GDM1 (cell line): ENCODE measurements around the gene PDP2.
"Not testable (repeated sequence)": the region's sequence is repeated elsewhere in the genome, so short reads cannot be mapped to it uniquely, and the experiment has no call there.

ENCODE experiments used
- DNase-seq: peaks from one replicate; lab custom pipeline; 2025; lab: John Stamatoyannopoulos, UW

The PDP2 gene

DNA sequence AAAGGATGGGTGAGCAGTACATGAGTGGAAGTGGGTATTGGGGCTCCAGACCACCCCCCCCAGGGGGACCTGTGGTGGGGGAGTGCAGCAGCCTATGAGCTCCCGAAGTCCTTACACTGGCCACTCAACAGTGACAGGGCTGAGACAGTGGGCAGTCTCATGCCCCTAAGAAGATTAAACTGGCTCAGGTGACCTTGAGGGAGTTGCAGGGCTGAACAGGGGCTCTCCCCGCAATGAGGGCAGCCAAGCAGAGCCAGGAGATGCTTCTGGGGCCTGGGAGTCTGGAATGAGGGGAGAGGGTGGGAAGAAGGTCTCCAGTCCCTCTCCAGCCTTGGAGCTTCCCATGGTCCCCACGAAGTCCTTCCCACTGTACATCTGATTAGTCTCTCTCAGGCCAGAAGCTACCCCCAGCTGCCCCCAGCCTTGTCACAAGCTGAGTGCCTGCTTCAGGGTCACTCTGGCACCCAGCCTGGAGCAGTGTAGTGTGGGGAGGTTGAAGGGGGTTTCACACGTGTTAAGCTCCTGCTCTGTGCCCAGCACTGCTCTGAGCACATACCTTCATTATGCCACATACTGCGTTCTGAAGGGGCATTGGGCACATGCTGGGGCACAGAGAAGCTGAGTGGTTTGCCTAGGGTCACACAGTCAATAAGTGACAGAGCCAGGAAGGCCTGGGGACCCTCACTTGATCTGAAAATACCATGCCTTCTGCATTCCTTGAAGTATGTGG lies 39.4 kb downstream of the PDP2 start:
- no peak for DNase-seq

DNA sequence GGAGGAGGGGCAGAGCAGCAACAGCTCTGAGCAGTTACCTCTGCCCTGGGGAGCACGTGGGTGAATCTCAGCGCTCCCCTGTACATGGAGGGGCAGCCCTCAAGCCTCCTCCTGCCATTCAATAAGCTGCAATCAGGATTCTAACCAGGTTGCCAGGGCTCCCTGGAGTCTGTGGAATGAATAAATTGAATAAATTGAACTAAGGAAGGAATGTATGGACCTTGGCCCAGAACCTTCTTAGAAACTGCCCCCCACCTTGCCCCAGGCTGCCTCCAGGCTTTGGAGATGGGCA lies 39.9 kb downstream of the PDP2 start:
- DNase-seq, result no peak

DNA sequence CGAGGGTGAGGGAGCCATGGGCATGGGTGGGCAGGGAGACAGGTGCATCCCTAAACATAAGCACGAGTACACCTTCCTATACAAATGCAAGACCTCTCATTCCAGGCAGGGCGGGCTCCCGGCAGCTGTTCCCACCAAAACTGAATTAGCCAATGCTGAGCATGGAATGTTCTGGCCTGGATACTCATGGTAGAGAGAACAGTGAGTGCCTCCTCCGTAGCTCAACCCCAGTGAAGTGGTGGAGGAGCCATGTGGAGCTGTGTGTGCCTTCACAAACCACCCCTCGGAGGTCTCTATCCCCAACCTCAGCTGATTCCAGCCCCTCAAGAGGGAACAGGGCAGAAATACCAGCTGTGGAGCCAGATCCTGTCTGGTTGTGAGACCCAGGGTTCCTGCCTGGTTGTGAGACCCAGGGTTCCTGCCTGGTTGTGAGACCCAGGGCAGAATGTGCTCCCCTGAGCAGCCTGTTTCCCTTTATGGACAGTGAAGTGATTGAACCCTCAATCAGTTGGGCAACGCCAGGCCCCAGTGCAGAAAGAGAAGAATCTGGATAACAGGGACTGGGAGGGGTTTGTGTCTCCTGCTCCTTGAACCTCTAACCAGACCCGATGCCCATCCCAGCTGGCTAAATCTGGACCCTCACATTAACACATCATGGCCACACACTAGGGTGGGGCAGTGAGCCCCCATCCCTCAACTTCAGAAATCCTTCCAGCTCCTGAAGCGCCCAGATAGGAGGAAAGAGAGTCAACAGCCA lies 40.8 kb downstream of the PDP2 start:
- no peak for DNase-seq

DNA sequence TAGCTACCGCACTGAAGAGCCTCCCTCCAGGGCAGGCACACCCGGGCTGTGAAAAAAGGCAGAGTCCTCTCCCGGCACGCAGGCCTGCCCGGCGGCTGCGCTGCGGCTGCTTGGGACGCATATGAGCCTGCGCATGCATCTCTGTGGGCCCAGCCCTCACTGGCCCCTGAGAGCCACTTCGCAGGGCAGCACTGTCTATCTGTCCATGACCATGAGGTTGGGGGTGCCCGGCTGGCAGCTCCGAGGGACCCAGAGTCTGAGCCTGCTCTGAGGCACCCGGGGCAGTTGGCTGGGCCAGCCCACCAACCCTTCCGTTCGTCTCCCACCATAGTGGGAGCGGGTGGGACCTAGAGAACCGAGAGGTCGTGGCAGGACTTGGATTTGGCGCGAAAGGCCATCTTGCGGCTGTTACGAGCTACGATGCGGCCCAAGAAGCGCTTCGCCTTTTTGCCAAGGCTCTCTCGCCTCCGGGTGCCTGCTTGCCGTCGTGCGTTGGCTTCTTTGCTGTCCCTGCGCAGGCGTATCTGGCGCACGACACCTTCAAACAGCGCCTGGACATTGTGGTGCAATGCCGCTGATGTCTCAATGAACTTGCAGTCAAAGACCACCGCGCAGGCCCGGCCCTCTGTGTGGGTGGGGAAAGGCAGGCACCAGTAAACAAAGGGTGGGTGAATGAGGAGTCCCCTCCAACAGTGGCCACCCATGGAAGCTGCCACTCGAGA lies 41.6 kb downstream of the PDP2 start:
- DNase-seq, result no peak

DNA sequence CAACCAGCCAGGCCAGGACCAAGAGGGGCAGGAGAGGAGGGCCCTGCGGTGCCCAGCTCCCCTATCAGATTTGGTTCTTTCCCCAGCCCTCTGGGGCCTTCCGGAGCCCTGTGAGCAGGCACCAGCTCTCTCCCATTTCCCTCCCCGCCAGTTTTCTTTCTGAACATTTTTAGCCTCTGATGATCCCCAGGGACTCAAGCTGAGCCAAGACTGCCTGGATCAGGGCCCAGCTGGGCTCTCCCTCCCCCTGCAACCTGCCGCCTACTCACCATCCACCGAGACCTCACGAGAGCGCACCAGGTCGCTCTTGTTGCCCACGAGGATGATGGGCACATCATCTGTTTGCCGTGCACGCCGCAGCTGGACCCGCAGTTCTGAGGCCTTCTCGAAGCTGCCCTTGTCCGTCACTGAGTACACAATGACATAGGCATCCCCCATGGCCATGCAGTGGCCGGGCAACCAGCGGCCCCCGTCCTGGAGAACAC lies 43.0 kb downstream of the PDP2 start:
- no peak for DNase-seq

DNA sequence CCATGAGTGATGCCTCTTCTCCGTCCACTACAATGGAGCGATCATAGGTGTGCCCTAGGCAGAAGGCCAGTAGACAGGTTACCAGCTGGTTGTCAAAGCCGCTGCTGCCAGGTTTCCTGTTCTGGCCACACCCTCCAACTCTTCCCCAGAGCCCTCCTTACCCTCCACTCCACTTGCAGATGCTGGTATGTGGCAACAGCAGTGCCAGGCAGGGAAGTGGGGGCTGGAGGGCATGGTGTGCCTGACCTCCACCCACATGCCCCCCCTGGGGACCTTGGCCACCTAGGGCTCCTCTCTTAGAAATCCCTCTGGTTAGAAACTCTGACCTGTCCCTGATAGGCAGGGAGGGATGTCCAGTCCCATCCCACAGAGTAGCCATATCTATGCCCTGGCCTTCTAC lies 43.6 kb downstream of the PDP2 start:
- no peak for DNase-seq

DNA sequence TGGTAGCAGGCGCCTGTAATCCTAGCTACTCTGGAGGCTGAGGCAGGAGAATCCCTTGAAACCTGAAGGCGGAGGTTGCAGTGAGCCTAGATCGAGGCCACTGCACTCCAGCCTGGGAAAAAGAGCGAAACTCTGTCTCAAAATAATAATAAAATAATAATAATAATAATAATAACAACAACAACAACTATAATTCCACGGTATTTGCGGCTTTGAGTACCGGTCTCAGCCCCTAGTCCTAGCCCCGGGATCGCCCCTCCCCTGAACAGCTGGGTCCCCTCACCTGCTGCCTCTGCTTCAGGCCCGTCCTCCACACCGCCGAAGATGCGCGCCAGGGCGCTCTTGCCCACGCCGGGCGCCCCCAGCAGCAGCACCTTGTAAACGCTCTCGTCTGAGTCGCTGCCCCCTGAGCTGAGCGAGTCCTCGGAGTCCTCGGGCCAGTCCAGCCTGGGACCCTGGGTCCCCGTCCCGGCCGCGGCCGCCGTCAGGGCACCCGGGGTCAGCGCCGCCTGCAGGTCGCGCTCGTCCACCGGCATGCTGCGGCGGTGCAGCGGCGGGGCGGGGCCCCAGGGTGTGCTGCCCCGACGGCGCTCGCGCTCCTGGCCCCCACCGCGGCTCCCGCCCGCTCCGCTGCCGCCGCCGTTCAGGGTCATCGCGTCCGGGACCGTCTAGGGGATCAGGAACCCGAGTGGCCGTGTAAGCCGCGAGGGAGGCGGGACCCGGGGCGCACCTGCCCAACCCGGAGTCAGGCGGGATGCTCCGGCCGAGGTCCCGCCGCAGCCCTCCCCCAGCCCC lies 44.4 kb downstream of the PDP2 start:
- no peak for DNase-seq

DNA sequence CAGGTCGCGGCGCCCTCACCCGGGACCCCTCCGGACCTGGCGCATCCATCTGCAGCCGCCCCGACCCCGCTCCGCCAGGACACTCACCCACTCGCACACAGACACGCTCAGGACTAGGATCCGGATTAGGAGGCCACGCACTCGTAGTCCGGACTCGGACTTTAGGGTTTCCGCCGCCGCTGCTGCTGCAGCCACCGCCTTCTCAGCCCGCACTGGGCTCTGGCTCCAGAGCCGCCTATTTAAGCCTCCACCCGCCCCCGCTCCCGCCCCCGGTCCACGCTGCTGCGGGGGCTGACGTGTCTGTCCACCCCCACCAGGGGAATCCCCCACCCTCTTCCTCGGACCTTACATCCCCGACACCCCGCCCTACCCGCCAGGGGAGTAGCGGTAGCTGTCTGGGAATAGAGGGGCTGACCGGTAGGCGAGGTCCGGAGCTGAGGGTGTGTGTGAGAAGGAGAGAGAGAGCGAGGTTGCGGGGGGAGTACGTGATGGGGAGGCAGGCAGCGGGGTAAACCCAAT lies 45.1 kb downstream of the PDP2 start, which contains the start of gene RRAD:
Gene RRAD, minus strand, starts transcription at position 214 of the 519 bp plus-strand sequence. CDS start 356 bp downstream, outside the sequence.
- no peak for DNase-seq

DNA sequence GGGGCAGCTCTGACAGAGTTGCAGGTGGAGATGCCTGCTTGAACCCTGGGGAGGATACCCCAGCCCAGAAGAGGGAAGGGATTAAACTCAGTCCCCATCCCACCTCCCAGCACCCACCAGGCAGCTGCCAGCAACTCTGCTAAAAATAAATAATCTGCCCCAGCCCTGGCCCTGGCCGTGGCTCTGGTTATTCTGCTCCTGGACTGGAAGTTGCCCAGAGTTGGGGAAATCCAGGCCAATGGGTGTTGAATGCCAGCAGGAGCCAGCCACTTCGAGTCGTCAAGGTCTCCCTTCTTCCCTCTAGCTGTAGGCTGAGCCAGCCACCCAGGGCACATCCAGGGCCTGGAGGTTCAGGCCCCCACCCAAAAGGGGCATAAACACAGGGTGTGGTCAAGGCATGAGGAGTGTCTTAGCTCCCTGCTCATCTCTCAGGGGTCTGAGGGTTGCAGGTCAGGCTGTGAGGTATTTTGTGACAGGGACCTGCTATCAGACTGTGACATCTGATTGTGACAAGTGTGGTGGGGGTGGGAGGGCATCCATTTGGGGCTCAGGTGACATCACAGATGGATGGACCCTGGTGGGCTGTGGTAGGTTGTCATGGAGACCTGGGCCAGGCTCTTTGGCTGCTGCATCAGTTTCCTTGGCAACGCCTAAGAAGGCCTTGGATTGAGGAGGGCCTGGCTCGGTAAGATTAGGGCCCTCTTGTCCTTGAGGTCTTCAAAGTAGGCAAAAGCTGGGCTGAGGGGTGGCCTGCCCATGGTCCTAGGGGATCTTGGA lies 46.0 kb downstream of the PDP2 start:
- no peak for DNase-seq

DNA sequence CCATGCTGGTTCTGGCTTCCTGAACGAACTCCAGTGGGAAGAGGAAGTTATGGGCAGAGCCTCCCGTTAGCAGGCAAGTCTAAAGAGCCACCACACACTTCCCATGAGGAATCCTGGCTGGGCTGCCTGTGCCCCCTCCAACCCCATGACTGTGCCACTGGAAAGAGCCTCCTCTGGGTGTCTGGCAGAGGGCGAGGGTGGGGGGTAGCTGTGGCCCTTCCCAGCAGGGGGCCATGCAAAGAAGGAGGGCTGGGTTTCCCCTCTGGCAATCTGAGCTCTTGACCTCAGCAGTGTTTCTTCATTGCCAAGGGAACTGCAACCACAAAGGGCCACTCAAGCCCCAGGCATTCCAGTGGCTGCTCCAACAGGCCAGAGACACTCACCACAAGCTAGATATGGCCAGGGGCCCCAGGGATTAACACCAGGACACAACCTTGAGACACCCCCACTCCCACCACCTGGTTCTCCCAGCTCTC lies 46.7 kb downstream of the PDP2 start:
- DNase-seq, result no peak

DNA sequence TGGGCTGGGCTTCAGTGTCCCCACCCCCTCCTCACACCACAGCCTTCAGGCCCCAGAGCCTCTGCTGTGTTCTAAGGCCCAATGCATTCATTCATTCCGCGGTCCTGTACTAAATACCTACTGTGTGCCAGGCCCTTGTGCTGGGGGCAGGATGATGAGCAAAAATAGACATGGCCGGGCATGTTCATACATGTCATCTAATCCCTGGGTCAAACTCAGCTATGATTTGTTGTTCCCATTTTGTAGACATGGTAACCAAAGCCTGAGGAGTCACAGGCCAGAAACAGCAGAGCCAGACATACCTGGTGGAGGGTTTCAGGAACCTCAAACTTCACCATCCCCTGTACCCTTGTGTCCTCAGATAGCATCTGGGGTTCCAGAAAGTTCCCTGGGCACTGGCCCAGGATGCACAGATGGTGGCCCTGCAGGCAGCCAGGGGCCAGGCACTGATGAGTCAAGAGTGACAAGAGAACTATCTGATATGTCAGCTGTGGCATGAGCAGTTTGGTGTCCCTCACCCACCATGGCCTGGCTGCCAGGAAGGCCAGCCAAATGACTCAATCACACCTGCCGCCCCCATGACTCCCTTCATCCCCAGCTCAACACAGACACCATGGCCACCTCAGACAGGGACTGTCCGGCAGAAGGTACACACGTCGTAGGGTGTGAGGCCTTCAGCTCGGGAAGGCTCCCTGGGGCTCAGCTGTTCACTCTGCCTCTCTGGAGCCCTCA lies 47.8 kb downstream of the PDP2 start:
- no peak for DNase-seq

DNA sequence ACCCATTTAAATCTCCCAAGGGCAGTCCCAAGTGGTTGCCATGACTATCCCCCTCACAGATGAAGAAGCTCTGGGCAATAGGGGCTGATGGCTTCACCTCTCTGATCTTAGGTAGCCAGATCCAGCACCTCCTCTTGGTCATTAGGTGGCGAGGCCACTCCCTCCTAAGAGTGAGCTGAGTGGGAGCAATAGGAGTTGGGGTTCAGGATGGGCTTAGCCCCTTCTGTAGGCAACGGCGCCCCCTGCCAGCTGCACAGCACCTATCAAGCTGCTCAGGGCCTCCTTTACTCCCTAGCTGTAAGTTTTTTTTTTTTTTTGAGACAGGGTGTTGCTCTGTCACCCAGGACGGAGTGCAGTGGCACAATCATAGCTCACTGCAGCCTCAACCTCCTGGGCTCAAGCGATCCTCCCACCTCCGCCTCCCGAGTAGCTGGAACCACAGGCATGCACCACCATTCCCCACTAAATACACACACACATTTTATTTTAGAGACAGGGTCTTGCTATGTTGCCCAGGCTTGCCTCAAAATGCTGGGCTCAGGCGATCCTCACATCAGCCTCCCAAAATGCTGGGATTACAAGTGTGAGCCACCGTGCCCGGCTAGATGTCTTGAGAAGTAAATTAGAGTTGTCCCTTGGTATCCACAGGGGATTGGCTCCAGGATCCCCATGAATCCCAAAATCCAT lies 48.5 kb downstream of the PDP2 start:
- DNase-seq, result no peak

DNA sequence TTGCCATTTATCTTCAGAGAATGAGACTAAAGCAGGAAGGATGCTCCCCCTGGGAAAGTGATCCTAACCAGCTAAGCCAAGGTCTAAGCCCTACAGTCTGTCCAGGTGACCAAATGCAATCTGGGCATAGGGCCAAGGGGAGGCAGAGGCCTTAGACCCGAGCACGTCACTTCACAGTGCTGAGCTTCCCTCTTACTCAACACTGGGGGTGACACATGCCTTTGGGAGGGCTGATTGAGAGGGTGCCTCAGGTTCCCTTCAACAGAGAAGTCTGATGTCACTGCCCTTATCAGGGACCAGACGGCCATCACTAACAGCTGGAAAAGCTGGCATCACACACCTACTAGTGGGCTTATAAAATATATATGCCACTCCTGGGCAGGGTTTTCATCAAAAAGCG lies 49.9 kb downstream of the PDP2 start:
- DNase-seq, result no peak

DNA sequence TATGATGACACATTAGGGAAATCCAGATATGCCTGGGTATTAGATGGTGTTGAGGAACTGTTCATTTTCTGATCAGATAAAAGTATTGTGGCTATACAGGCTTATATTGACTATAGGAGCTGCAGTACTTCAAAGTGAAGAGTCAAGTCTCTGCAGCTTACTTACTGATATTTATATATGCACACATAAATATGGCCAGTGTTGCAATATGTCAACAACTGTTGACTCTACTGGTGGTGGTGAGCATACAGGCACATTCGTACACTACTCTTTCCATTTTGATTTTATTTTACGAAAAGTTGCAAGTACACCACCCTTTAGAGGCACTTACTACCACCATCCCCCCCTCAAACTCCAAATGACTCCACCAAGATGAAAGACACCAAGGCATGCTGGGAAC lies 51.4 kb downstream of the PDP2 start:
- no peak for DNase-seq

DNA sequence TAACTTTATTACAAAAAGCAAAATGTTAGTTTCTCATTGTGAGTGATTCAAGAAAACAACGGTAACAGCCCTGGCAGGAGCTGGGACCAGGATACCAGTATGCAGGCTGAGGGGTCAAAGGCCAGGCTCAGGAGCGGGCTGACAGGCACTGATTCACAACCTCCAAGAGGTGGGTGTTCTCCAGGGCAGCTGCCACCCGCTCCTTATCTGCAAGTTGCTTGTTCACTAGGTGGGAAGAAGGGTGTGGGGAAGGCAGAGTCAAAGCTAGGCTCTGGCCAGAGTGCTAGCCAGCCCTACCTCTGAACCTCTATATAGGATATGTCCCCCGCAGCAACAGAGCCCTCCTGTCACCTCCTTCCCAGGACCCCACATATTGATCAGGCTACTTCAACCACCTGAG lies 51.8 kb downstream of the PDP2 start:
- DNase-seq, result no peak

DNA sequence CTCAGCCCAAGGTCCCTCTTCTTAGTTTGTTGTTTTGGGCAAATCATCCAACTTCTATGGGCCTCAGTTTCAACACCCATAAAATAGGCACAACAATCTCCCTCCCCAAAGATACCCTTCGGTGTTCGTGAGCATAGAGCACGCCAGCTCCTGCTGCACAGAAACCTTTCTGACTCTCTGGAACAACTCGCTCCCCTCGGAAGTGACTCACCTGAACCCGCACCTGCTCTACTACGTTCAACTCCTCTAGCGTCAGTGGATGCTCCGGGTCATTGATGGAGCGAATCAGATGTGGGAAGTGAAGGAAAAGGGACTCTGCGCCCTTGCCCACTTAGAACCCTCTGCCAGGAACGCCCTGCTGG lies 53.4 kb downstream of the PDP2 start:
- no peak for DNase-seq

DNA sequence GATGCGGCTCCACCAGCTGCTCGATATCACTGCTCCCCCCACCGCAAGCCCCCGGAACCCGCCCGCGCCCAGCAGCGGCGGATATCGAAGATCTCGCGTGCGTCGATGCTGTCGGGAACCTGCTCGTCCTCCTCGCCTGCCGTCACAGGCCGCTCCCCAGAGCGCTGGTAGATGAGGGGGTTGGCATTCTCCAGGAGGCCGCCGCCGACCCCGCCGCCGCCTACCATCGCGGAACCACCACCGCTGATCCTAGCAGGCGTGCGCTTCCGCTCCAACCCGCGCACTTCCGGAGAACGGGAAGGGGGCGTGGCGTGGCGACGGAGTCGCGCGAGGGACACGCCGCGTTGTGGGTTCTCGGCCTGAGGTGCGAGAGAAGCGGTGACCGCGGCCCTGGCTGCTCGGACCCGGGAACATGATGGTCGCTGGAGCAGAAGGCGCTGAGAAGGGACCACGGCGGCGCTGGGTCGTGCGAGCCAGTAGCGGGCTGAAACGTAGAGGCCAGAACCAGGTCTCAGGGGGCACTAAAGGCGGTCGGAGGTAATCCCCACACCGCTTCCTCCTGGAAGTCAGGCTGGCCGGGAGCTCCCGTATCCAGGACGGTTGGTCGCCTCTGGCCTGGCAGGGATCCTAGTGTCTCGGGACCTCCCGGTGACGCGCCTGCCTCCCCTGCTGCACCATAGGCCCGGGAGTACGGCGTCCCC lies 54.0 kb downstream of the PDP2 start, which contains the start of gene CIAO2B:
Gene CIAO2B, minus strand, starts transcription at position 265 of the 701 bp plus-strand sequence. Its CDS starts 38 bp downstream, at position 227.
- DNase-seq, result peak; percentile 56

DNA sequence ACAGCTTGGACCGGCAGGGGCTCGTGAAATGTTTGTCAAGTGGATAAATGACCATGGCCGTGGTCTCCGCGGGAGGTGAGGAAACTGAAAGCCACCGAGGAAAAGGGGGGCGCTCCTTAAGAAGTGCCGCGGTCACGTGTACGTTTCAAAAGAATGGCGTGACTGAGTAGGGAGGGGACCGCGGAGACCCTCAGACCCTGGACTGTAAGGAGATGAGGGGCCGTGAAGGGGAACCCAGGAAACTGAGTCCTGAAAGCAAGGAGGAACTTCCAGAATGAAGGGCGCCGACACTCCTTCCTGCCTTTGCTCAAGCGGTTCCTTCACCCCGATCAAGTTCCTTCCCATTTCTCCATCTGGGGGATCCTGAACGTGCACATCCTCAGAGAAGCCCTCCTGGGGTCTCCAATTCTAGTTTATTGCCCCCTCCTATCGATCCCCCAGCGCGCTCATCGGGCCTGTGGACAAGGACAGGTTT lies 54.6 kb downstream of the PDP2 start:
- DNase-seq, result not testable (repeated sequence)
